COLO829 (cell line): Measurements from ENCODE around the gene ZP1.
"Not testable (repeated sequence)": the region's sequence is repeated elsewhere in the genome, so short reads cannot be mapped to it uniquely, and the experiment has no call there.

Experiments used
- DNase-seq: peaks from one replicate; pipeline ENCODE4 v3.0.0; 2012; ENCODE audit warnings: low spot score

ZP1 gene

DNA sequence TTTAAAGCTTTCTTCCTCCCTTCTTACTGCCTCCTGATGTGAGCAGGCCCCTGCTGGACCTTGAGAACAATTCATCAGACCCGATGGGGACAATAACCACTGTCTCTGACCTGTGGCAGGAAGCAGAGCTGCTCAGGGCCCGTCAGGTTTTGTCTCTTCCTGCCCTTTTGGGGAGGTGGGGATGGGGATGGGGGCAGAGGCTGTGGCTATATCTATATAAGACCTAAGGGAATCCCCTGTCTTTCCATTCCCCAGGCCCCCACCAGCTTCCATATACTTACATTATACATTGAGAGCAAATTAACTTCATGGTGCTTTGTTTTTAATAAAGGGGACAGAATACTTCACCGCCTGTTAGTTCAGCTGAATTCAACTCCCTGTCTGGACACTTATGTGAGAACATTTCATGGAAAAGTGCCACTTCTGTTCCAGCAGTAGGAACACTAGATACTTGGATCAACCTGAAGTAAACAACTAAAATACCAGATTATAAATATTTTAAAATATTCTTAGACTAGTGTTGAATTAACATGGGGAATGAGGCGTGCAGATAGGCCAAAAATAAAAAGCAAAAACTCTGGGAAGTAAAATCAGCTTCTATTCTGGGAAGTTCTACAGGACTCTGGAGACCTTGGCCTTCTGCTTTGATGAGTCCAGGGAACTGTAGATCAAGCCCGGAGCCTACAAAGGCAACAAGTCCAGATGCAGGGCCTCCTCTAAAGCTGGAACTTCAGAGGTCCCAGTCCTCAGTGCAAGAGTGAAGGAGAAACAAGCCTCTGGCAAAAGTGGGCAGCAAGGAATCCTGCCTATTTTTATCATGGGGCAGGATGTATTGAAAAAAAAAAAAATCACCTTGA, 11.1 kb downstream of the ZP1 start:
- no peak for DNase-seq

DNA sequence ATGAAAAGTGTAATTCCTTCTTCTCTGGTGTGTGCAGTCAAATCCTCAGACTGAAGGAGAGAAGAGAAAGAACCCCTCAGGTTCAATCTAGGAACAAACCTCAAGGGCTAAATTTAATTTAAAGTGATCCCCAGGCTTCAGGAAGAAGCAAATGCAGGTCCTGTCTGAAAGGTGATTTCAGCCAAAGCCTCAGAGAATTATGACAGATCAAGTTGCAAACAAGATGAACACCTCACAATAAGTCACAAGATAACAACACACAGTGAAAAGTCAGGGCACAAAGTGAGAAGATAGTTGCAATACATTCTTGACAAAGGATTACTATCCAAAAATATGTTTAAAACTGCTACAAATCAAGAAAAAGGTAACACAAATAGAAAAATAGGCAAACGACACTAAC, 11.8 kb downstream of the ZP1 start:
- no peak for DNase-seq

DNA sequence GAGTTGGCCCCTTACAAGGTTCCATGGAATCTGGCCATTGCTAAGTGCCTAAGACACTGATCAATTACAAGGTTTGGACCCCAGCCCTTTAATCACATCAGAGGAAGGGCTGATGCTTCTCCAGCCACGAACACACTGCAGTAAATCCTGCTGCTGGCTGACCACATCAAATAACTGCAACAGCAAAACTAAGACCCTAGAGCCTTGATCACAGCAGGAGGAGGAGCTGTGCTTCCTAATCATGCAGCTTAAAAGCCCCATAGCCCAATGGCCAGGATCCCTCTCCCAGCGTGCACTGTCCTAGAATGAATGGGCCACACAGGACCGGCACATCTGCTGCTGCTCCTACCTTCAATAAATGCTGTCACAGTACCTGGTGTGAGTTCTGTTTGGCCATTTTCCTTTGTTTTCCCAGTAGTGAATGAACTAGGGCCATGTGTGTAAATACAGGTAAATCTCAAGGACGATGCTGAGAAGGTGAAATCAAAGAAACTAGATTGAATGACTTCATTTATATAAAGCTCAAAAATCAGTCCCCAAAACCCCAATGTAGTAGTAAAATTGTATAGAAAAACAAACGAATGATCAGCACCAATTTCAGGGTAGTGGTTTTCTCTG, 12.7 kb downstream of the ZP1 start:
- no peak for DNase-seq

DNA sequence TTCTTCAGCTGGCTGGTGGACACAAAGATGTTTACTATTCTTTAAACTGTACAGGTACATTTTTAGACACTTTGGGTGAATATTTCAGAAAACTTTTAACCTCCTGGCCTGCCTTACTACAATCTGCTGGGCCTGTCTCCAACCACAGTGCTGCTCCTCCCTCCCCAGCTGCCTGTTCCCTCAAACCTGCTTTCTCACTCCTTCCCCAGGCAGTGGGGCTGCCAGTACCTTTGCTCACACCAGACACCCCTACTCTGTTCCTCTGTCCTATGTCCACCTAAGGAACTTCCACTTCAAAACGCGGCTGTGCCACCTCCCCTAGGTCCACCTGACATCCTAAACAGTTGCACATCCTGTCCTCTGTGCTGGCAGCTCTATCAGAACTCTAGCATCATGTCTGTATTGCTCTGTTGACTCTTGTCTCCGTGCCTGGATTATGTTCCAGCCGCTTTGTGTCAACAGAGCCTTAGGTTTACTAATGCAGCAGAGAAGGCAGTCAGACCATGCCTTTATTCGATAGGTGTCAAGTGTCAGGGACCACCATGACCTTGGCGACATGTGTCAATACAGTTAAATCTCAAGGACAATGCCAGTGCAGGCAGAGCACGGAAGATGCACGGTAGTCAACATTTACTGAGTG, 13.4 kb downstream of the ZP1 start:
- DNase-seq = no peak

DNA sequence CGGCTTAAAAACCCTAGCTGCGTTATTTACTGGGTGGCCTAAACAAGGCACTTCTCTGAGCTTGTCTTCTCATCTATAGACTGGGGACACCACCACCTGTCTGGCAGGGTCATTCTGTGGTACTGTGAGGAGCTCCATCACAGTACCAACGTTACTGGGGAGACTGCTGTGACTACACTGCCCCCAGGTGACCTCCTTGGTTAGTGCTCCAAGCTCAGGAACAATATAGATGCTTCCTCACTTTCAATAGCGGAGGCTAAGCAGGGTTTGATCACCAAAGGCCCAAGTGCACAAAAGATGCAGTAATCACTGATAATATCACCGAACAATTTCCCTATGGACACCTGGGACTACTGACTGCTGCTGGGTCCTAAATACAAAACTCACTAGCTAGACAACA, 20.2 kb downstream of the ZP1 start:
- no peak for DNase-seq

DNA sequence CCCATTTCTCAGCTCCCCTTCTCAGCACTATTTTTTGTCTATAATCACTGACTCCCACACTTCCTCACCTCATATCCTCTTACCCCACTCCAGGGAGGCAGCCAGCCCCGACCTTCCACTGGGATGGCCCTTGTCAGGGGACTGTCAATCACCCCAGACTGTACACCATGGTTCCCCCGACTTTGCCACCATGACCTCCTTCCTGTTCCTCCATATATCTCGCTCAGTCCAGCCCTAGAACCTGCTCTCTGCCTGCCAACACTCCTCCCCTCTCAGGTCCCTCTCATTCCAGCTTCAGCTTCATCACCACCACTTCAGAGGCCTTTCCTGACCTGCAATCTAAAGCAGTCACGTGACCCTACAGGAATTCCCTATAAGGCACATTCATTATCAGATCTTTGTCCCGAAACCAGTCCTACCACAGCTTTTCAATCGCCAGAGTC, 22.5 kb downstream of the ZP1 start:
- no peak for DNase-seq

DNA sequence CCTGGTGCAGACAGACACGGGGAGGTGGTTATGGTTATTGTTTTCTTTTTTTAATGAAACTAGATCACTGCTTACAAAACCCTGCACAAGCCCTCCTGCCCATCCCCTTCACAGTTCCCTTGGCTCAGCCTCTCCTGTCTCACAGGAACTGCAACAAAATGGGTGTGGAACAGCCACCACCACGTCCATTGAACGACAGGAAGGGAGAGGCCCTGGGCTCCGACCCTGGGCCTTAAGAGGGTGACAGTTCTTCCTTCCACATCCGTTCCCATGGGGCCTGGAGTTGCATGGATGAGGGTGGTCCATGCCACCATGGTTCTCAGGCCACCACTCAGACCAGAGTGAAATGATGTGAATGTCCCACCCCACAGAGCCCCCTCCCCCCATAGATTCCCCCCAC, 23.4 kb downstream of the ZP1 start:
- DNase-seq = no peak

DNA sequence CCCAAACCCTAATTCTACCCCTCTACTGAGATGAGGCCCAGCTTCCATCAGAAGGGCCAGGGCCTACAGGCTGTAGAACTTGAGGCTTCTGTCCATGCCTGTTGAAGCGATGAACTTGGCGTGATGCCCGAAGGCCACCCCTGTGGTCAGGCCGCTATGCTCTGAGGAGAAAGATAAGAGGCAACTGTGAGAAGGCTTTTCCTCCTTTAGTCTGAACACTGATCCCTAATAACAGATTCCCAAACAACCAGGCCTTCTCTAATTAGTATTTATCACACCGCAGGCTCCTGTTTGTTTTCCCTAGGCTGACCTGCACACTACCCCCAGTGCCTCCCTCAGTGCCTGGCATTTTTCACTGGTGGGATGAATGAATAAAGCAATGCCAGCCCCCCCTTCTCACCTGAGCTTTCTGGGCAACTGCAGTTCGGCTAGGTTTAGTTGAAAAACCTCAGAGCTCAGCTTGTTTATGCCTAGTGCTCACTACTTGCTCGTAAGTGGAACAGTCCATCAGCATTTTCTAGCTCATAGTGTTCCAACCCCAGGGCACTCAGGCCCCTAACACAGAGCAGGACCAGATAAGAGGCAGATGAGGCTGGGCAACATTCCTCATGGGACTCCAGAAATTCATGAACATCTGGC, 23.9 kb downstream of the ZP1 start:
- no peak for DNase-seq

DNA sequence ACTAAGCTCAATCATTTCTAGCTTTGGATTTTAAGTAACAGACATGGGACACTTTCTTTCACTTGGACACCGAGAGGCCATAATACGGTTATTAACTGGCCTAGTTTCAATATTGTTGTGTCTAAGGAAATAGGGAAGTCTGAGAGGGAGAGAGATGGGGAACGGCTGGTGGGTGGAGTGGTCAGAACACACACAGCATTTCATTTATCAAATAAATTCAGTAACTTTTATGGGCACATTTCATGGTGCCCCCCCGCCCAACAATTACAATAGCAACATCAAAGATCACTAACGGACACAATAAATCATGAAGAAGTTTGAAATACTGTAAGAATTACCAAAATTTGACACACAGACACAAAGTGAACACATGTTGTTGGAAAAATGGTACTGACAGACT, 28.3 kb downstream of the ZP1 start:
- no peak for DNase-seq

DNA sequence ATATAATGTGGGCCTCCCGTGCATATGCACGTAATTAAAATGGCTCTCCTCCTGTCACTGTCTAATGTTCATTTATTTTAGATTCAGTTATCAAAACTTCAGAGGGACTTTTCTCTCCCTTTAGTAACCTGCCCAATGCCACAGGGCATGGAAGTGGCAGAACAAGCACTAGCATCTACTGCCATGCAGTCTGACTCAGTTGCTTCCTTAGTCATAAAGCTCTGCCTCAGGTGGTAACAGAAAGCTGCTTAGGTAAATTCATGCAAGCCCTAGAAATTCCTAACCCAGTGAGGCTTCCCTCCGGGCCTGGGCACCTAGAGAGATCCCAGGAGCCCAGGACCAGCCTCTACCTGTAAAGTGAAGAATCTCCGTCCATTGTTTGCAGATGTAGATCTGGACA, 30.2 kb downstream of the ZP1 start:
- DNase-seq = no peak

DNA sequence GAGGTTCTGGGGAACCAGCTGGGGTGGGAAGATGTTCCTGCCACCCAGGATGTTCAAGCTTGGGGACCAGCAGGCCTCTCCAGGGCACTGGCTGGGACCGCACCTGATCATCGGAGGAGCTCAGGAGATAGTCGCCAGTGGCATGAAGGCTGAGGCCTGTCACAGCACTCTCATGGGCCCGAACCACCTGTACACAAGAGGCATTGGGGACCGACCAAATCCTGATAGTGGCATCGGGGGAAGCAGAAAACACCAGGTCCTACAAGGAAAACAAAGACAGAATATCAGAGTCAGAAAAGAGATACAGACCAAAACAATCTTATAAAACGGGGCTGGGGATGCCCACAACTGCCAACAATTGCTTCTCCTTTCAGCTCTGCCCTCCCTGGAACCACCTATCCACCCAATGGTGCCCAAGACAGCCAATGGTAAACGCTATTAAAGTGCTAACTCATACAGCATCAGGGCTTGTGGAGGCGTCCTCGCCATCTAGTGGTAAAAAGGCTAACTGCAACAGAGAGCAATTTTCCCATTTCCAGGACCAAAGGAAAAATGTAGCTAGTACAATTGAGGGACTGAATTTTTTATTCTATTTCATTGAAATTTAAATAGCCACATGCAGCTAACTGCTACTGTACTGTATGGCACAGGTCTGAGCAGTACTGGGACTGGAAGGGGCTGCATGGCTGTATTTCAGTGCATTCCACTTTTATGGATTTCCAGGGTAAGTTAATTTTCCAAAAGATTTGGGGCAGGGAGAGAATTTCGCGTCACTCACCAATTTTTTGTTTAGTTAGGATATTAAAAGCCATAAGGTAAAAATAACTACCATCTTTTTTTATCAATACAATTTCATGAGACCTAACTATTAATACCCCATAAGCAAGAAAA, 31.9 kb downstream of the ZP1 start:
- peak; percentile 61 for DNase-seq

DNA sequence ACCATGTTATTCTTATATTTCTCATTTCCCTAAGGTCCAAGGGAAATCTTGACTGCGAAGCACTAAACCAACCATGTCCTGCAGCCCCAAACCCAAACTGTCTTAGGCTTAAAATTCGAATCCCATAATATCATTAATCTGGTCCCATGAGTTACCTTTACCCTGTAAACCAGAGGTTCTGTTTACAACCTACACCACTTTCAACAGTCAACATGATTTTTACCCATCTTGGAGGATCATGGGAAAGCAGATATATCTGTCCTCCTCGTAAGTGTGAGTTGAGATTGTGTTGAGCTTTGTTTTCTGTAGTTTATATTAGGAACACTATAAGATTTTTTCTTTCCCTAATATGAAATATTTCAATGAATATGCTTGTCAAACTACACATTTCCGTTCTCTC, 32.6 kb downstream of the ZP1 start:
- DNase-seq = no peak

DNA sequence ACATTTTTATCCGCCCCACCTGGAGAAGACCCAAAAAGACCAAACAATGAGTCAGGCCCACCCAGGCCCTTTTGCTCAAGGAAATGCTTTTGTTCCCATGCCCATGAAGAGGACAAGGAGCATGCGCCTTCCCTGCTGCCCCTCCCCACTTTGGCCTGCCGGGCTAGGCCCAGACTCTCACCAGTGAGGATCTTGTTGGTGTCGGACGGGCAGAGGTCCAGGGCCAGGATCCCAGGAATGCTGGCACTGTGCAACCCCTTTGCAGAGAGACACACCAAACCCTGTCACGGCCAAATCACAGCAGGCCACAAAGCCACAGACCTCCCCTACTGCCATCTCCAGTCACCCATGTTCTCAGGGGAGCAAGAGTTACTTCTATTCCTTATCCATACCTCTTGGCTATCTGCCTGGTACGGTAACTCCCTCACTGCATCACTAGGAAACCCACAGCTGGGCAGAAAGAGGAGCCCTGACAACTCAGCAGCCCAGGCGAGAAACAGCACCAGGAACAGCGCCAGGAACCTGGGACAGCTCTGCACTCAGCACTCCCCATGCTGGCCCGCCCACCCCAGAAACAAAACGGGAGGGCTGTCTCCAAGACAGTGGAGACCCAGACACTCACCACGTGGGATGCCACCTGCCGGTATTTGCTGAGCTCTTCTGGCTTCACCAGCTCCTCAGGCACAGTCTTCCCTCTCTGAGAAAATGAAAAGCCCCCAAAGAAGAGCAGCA, 33.5 kb downstream of the ZP1 start:
- no peak for DNase-seq

DNA sequence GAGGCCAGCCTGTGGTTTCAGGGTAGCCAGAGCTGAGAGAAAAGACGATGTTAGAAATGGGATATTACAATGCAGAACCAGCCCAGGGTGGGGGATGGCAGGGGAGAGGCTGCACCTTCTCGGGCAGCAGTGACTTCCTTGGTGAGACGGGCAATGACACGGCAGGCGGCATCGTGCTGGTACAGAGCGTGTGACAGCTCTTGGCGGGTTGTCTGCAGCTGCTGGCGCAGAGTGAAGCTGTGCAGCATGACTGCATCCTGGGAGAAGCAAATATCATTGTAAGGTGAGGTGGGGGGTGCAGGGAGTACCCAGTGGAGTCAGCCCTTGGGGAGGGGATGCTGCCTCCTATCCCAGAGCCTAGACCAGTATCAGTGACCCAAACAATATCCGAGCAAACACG, 35.3 kb downstream of the ZP1 start:
- DNase-seq = no peak

DNA sequence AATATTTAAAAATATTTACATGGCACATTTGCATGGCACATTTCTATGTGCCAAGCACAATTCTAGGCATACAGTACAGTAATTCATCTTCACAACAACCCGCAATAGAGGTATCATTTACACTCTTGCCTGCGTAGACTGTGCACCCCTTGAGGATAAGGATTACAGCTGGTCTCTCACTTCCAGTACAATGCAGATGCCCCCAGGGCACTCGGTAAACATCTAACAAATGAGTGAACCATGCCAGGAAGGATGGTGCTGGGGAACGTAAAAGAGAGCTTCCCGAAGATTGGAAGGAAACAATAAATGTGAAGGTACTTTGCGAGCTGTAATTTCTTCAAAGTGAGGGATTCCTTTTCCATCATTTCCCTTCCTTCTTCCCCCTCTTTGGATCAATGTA, 37.7 kb downstream of the ZP1 start:
- DNase-seq = no peak

DNA sequence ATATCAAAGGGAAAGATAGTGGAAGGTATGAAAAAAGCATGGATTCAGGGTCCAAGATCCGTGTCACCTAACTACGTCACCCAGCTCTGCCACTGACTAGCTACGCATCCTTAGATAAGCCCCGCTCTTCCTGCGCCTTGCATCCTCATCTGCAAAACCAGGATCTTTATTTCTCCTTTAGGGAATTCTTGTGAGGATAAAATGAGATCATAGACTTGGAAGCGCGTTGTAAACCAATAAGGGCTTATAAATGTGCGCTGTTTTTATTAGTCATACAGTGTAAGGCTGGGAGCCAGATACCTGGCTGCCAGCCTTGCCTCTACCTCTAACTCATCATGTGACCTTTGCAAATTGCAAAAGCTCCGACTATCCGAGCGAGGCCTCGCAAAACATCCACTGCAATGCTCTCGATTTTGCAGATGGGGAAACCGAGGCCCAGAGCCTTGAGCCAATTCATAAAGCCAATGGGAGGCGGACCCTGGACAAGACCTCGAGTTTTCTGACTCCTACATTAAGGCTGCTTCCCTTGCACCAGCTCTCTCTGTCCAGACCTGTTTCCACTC, 38.3 kb downstream of the ZP1 start:
- no peak for DNase-seq

DNA sequence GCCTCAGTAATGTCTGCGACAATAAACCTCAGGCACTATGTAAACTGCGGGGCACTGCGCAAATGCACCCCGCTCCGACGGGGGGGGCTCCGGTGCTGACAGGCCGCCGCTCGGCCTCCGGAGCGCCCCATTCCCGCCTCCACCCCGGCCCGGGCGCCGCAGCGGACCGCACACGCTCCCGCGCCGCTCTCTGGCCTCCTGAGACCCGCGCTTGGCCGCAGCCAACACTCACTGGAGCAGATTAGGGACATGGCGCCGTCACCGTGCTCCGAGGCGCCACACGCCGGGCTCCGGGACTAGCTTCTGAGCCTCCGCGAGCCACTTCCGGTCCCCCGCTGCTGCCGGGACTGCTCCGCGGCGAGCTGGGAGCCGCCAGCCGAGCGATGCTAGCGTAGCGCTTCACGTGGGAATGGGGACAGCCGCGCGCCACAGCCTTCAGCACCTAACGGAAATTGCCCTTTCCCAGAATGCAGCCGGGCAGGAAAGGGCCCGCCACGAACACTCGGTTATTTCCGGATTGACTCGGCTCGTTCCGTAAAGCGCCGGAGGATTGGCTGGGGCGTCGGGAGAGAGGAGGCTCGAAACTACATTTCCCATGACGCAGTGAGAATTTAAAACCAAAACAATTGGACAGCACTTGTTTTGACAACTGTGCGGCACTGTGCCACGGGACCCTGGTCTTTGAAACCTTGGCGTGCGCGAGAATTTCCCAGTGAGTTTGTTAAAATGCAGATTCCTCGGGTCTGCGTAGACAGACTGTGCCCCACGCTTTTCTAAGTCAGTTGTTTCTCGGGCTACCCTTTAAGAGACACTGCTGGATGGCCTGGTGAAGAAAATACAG, 39.0 kb downstream of the ZP1 start, which contains the start of gene PRPF19:
Gene PRPF19 (minus strand): TSS at position 454 of the 841 bp plus-strand sequence. CDS start 203 bp downstream, at position 251.
- DNase-seq = peak; percentile 99

DNA sequence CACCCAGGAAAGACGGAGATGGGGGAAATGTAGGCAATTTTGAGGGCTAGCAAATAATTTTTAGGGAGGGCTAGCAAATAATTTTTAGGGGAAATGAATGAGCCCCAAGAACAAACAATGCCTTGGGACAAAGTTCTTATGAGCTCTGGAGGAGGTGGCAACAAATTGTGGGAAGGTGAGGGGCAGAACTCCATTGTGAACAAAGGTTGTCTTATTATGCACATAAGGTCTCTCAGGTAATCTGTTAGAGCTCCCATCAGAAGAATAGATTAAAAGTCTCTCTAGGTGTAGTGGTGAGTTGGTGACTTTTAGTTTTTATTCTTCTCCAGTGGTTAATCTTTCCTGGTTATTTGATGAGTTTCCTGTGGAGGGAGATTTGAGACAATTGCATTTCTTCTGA, 41.5 kb downstream of the ZP1 start:
- no peak for DNase-seq

DNA sequence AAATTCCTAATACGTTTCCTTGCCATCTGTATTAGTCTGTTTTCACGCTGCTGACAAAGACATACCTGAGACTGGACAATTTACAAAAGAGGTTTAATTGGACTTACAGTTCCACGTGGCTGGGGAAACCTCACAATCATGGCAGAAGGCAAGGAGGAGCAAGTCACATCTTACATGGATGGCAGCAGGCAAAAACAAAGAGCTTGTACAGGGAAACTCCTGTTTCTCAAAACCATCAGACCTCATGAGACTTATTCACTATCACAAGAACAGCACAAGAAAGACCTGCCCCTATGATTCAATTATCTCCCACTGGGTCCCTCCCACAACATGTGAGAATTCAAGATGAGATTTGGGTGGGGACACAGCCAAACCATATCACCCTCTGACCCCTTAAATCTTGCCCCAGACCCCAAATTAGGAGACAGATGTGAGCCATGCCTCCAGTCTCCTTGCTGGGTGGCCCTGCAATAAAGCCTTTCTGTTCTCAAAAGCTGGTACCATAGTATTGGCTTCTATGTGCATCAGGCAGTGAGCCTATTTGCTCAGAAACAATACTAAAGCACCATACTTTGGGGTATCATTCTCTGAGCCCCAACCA, 42.4 kb downstream of the ZP1 start:
- not testable (repeated sequence) for DNase-seq
